Thymus (tissue), 11 donors: ENCODE results near the gene PPARD. TPM values are rescaled to one million over a fixed set of nuclear protein-coding genes. Genes with fewer than 3 reads are reported as not detected.
A peak's percentile ranks its signal among the peaks of the same experiment; 100 is the strongest.

Experiments
- DNase-seq, 9 donors: peaks; one replicate each; pipeline ENCODE4 v3.0.0-alpha.2; 2013; ENCODE audit warnings: low spot score in 9 of 9, low read depth in 6 of 9, missing footprints in 1 of 9
- H3K27ac ChIP-seq, 2 donors: one replicate each; pipeline ENCODE4 v1.5.1; 2013; ENCODE audit warnings: control low read depth in 1 of 2, low read depth in 1 of 2, low read length in 1 of 2, mild to moderate bottlenecking in 1 of 2, moderate library complexity in 1 of 2
- H3K27me3 ChIP-seq, 2 donors: one replicate each; pipeline ENCODE4 v1.5.1; 2013; ENCODE audit warnings: low read length in 1 of 2; ENCODE audit not compliant: control insufficient read depth in 2 of 2, insufficient read depth in 1 of 2
- H3K36me3 ChIP-seq, 2 donors: one replicate each; pipeline ENCODE4 v1.5.1; 2013; ENCODE audit warnings: low read length in 1 of 2, mild to moderate bottlenecking in 1 of 2, moderate library complexity in 1 of 2; ENCODE audit not compliant: control insufficient read depth in 2 of 2, insufficient read depth in 2 of 2
- H3K4me1 ChIP-seq, 2 donors: one replicate each; pipeline ENCODE4 v1.5.1; 2013; ENCODE audit warnings: low read length in 2 of 2; ENCODE audit not compliant: control insufficient read depth in 2 of 2, insufficient read depth in 2 of 2
- H3K4me3 ChIP-seq, 2 donors: one replicate each; pipeline ENCODE4 v1.5.1; 2013; ENCODE audit warnings: low read length in 2 of 2, control low read depth in 1 of 2, mild to moderate bottlenecking in 1 of 2
- H3K9me3 ChIP-seq, 2 donors: one replicate each; pipeline ENCODE4 v1.5.1; 2013; ENCODE audit warnings: low read length in 1 of 2, mild to moderate bottlenecking in 1 of 2; ENCODE audit not compliant: control insufficient read depth in 2 of 2, insufficient read depth in 1 of 2
- WGBS: extraction: QIAGEN DNeasy Blood & Tissue Kit; methylation state at CpG from one replicate; pipeline ENCODE4 v1.1.7; 2013; 5-methylcytosine and 5-hydroxymethylcytosine counted together
- polyA plus RNA-seq: library from polyadenylated mRNA; stranded (reverse); fragments of 200-250 nt; gene quantifications from one replicate; pipeline ENCODE4 v1.2.3, GENCODE V29; 2013
- total RNA-seq: library from RNA; stranded (reverse); fragments of 120-200 nt; gene quantifications from one replicate; pipeline ENCODE4 v1.2.4, GENCODE V29; 2013
- donor health status: healthy.

The PPARD gene
- total and polyA plus RNA-seq, 2 donors, result 2.3 to 15.8 TPM

- 95% methylated on average over 8 of the region's 8 CpGs for WGBS
- Histone ChIP-seq H3K9me3 (no peaks in the 10 kb centered on the region), H3K27me3 (no peaks in the 10 kb centered on the region), H3K4me3 (no peak overlapping the region), H3K4me1 (peaks cover 4 to 28% of the 10 kb centered on the region in 2 donors), H3K36me3 (peaks cover 9 to 20% of the 10 kb centered on the region in 2 donors), H3K27ac (no peak overlapping the region)
- no peak for DNase-seq
These were observed 18.2 kb downstream of the PPARD start for GRCh38 chr6:35360349-35361138.

DNA sequence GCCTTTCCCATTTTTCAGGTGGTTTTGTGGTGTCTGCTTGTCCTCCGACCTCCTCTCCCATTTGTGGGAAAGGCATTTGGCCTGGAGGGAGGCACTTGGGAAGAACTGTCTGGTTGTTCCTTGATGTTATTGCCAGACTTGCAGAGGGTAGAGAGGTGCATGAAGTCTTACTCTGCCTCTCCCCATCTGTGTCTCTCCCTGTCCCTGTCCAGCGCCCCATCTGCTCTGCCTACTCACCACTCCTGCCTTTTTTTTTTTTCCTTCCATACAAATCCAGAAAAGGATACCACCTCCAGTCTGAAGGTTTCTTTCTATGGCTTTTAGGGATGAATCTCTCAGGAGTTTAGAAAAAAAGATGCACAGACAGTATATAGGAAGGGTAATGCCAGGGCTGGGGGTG lies 19.8 kb downstream of the PPARD start:
- Histone ChIP-seq H3K27me3 (no peaks in the 10 kb centered on the region), H3K9me3 (no peaks in the 10 kb centered on the region), H3K4me1 (peaks cover 4 to 28% of the 10 kb centered on the region in 2 donors), H3K36me3 (peaks cover 0 to 8% of the 10 kb centered on the region in 2 donors), H3K4me3 (no peak overlapping the region), H3K27ac (no peak overlapping the region)
- WGBS, result 97% methylated on average over 2 of the region's 2 CpGs
- DNase-seq, result no peak

DNA sequence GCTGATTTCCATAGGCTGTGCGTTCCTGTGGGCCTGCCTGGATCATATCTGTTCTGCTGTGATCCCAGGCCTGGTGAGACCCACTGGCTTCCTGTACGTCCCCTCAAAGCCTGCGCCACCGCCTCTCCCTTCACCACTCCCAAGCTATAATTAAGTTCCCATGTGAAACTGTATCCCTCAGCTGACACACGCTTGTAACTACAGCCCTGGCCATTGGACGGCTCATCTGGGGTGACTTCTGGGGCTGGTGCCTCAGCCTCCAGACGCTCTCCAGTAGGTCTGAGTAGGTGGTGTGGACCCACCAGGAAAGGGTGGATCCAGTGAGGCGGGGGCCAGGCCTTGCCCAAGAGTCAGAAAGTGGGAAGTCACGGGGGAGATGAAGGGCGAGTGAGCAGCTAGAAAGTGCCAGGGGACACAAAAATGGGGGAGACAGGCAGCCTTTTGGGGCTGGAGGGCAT lies 21.0 kb downstream of the PPARD start:
- H3K27me3 ChIP-seq, result no peaks in the 10 kb centered on the region
- peaks cover 4 to 27% of the 10 kb centered on the region in 2 donors for H3K4me1 ChIP-seq
- no peak overlapping the region for H3K4me3 ChIP-seq
- no peaks in the 10 kb centered on the region for H3K9me3 ChIP-seq
- peak overlapping the region in 1 of 2 donors; percentile 5 for H3K27ac ChIP-seq
- no peak for DNase-seq
- peaks cover 0 to 8% of the 10 kb centered on the region in 2 donors for H3K36me3 ChIP-seq
- WGBS, result 93% methylated on average over 10 of the region's 10 CpGs

- Histone ChIP-seq H3K27ac (no peak overlapping the region), H3K36me3 (peaks cover 0 to 3% of the 10 kb centered on the region in 2 donors), H3K27me3 (no peaks in the 10 kb centered on the region), H3K4me3 (no peak overlapping the region), H3K4me1 (peaks cover 13 to 28% of the 10 kb centered on the region in 2 donors), H3K9me3 (no peaks in the 10 kb centered on the region)
- DNase-seq, result no peak
- 97% methylated on average over 6 of the region's 6 CpGs for WGBS
These were observed 23.3 kb downstream of the PPARD start for GRCh38 chr6:35365594-35366203.

- no peak for DNase-seq
- Histone ChIP-seq H3K27me3 (no peaks in the 10 kb centered on the region), H3K9me3 (no peaks in the 10 kb centered on the region), H3K4me1 (peaks cover 13 to 26% of the 10 kb centered on the region in 2 donors), H3K27ac (no peak overlapping the region), H3K36me3 (peaks cover 0 to 3% of the 10 kb centered on the region in 2 donors), H3K4me3 (no peak overlapping the region)
These were observed 23.8 kb downstream of the PPARD start for GRCh38 chr6:35366204-35366596.

DNA sequence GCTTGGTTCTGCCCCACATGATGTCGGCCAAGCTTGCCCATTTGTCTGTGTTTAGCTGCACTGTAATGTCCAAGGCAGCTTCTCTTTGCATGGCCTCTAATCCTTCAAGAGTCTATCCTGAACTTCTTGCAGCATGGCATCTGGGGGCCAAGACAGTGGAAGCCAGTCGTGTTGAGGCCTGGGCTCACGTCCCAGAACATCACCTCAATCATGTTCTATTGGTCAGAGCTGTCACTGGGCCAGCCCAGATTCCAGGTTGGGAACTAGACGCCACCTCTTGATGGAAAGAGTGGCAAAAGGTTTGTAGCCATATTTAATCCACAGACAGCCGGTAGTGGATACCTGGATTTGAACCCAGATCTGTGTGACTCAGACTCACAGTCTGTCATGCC lies 25.3 kb downstream of the PPARD start:
- H3K27ac ChIP-seq, result no peak overlapping the region
- no peak for DNase-seq

GRCh38 chr6:35368038-35368887 lies 25.9 kb downstream of the PPARD start:
- H3K36me3 ChIP-seq, result no peaks in the 10 kb centered on the region
- H3K27ac ChIP-seq, result no peak overlapping the region
- peak in 1 of 9 donors; percentile 23 for DNase-seq
- no peaks in the 10 kb centered on the region for H3K9me3 ChIP-seq
- H3K4me3 ChIP-seq, result no peak overlapping the region
- peaks cover 9 to 17% of the 10 kb centered on the region in 2 donors for H3K4me1 ChIP-seq
- H3K27me3 ChIP-seq, result no peaks in the 10 kb centered on the region
- 99% methylated on average over 2 of the region's 2 CpGs for WGBS

More for the DNA sequence above, 25.3 kb downstream of the PPARD start:
- peaks cover 0 to 2% of the 10 kb centered on the region in 2 donors for H3K36me3 ChIP-seq
- H3K4me3 ChIP-seq, result no peak overlapping the region
- peaks cover 13 to 23% of the 10 kb centered on the region in 2 donors for H3K4me1 ChIP-seq
- 97% methylated on average over 5 of the region's 5 CpGs for WGBS
- no peaks in the 10 kb centered on the region for H3K27me3 ChIP-seq
- H3K9me3 ChIP-seq, result no peaks in the 10 kb centered on the region

GRCh38 chr6:35370124-35370741 lies 27.9 kb downstream of the PPARD start:
- Histone ChIP-seq H3K36me3 (no peaks in the 10 kb centered on the region), H3K27me3 (no peaks in the 10 kb centered on the region), H3K27ac (no peak overlapping the region), H3K9me3 (no peaks in the 10 kb centered on the region), H3K4me3 (no peak overlapping the region), H3K4me1 (peaks cover 9 to 14% of the 10 kb centered on the region in 2 donors)
- 29% methylated on average over 8 of the region's 8 CpGs for WGBS
- DNase-seq, result peak in 1 of 9 donors; percentile 33
